Measurements from ENCODE around the gene SPEM1. TPM values are rescaled to one million over a fixed set of nuclear protein-coding genes. Genes with fewer than 3 reads are reported as not detected.

The SPEM1 gene
- total and polyA plus RNA-seq, 2 donors (not counting 1 experiment from before 2014, with no cell fraction given) = not detected

GRCh38 chr17:7403727-7403976 lies 16.5 kb upstream of the SPEM1 start:
- no peak for ATAC-seq (ENCODE audit: low read depth)
- Histone ChIP-seq H3K9ac (ENCODE audit: low read length) (peak overlapping the region; percentile 76), H3K4me2 (replicated peaks; ENCODE audit: low read depth, low read length, poor library complexity, severe bottlenecking) (peak overlapping the region; percentile 94), H3K36me3 (replicated peaks in 1 of 2; ENCODE audit: control extremely low read depth in 1 of 2, control insufficient read depth in 1 of 2, extremely low read depth in 1 of 2, insufficient read depth in 2 of 2, low read length in 1 of 2) (no peaks in the 10 kb centered on the region), H2AFZ (ENCODE audit: insufficient read depth, low read depth, low read length, poor library complexity, severe bottlenecking) (peak overlapping the region; percentile 87), H3K27ac (ENCODE audit: low read length in 2 of 2) (peak overlapping the region; percentile 45 to 59), H3K79me2 (ENCODE audit: control insufficient read depth, insufficient read depth, low read length) (peaks cover 6% of the 10 kb centered on the region), H4K20me1 (ENCODE audit: control insufficient read depth, insufficient read depth, low read length, poor library complexity, severe bottlenecking) (no peaks in the 10 kb centered on the region), H3K4me1 (ENCODE audit: control insufficient read depth in 2 of 2, insufficient read depth in 2 of 2, low read length in 2 of 2) (peaks cover 17 to 18% of the 10 kb centered on the region in 2 donors), H3K9me3 (ENCODE audit: control extremely low read depth in 1 of 3, control insufficient read depth in 2 of 3, insufficient read depth in 1 of 3, low read length in 2 of 3) (peaks cover 0 to 4% (median 0%) of the 10 kb centered on the region in 3 donors), H3K27me3 (replicated peaks in 1 of 4; ENCODE audit: control extremely low read depth in 1 of 4, control insufficient read depth in 3 of 4, insufficient read depth in 4 of 4, low read length in 3 of 4) (peaks cover 0 to 22% (median 4%) of the 10 kb centered on the region in 4 experiments), H3K4me3 (ENCODE audit: control extremely low read depth in 1 of 5, extremely low read depth in 1 of 5, insufficient read depth in 1 of 5, low read depth in 2 of 5, low read length in 4 of 5) (peak overlapping the region; percentile 57 to 95 (median 82))
- H3K27me3 Mint-ChIP-seq = peaks cover 14% of the 10 kb centered on the region
- ChIA-PET CTCF (interaction anchor here (0.5 to 1.8 kb wide), 8 partner anchors 19 to 74 kb away, joined by 3 to 10 read pairs (median 4); partner anchors contain the start of gene TMEM102), POLR2A (interaction anchor here (0.6 to 2.0 kb wide), 17 partner anchors 8 to 282 kb away, joined by 3 to 17 read pairs (median 5); partner anchors contain the start of genes ACADVL, ACAP1, DLG4 and MPDU1)
- H3K27ac Mint-ChIP-seq = peak overlapping the region; percentile 94
- H3K9me3 Mint-ChIP-seq (ENCODE audit: insufficient read depth) = no peaks in the 10 kb centered on the region
- no peak for TF ChIP-seq CTCF (IDR thresholded peaks at IDR 0.05)
- no peak for TF ChIP-seq EZH2 (IDR thresholded peaks at IDR 0.05; ENCODE audit: borderline replicate concordance, insufficient read depth, low read depth, low read length, poor library complexity, severe bottlenecking)
- H3K4me3 Mint-ChIP-seq = peak overlapping the region; percentile 98
- no peak for DNase-seq
- WGBS (ENCODE audit: insufficient coverage) = under 1% methylated on average over 10 of the region's 13 CpGs
- H3K4me1 Mint-ChIP-seq = peaks cover 20% of the 10 kb centered on the region
- intact Hi-C loops (cut with micrococcal nuclease) = loop anchor here (5.0 kb wide), 1 partner anchor 169 kb away; no protein-coding TSS in a partner anchor

Measured in B cell (primary cell).